ENCODE data around the gene FOXC1. TPM values are rescaled to one million over a fixed set of nuclear protein-coding genes. Genes with fewer than 3 reads are reported as not detected.

Gene FOXC1
- polyA plus RNA-seq, 1 donor from 2014 or later = 0.09 TPM

GRCh38 chr6:1639430-1639829 lies 29.7 kb downstream of the FOXC1 start:
- H3K27ac ChIP-seq (ENCODE audit: low read length) = no peak overlapping the region
- no peaks in the 10 kb centered on the region for H3K27me3 ChIP-seq (ENCODE audit: insufficient read depth, low read depth, low read length)
- no peak overlapping the region for H3K4me2 ChIP-seq (ENCODE audit: low read length)
- no peaks in the 10 kb centered on the region for H3K36me3 ChIP-seq (ENCODE audit: insufficient read depth, low read length)
- H3K9me3 ChIP-seq (ENCODE audit: low read length) = no peaks in the 10 kb centered on the region
- H3F3A ChIP-seq (ENCODE audit: insufficient read depth, low read length, poor library complexity, severe bottlenecking) = no peaks in the 10 kb centered on the region
- H4K20me1 ChIP-seq (ENCODE audit: insufficient read depth) = no peaks in the 10 kb centered on the region
- TF ChIP-seq CTCF (IDR thresholded peaks at IDR 0.05; ENCODE audit: poor library complexity, severe bottlenecking) (no peak), TAF1 (IDR thresholded peaks at IDR 0.05; ENCODE audit: low read depth) (no peak), EP300 (conservative IDR thresholded peaks at IDR 0.05; ENCODE audit: poor library complexity, severe bottlenecking) (no peak), SMC3 (conservative IDR thresholded peaks at IDR 0.05; ENCODE audit: poor library complexity) (no peak), REST (IDR thresholded peaks at IDR 0.05; ENCODE audit: borderline replicate concordance) (no peak), EZH2 (IDR thresholded peaks at IDR 0.05; ENCODE audit: borderline replicate concordance, insufficient read depth, low read length, poor library complexity, severe bottlenecking) (no peak), POLR2AphosphoS5 (IDR thresholded peaks at IDR 0.05) (no peak)
- no peak overlapping the region for H2AFZ ChIP-seq (ENCODE audit: low read depth, low read length)
- no peak overlapping the region for H3K9ac ChIP-seq (ENCODE audit: low read length)
- no peak overlapping the region for H3K4me3 ChIP-seq (ENCODE audit: low read length)
- H3K9me2 ChIP-seq (ENCODE audit: insufficient read depth, low read length) = no peaks in the 10 kb centered on the region
- no peaks in the 10 kb centered on the region for H3K79me2 ChIP-seq (replicated peaks; ENCODE audit: insufficient read depth, low read length)

- Histone ChIP-seq H3K27me3 (ENCODE audit: insufficient read depth, low read depth, low read length) (no peaks in the 10 kb centered on the region), H2AFZ (ENCODE audit: low read depth, low read length) (no peak overlapping the region), H4K20me1 (ENCODE audit: insufficient read depth) (no peaks in the 10 kb centered on the region), H3K79me2 (replicated peaks; ENCODE audit: insufficient read depth, low read length) (no peaks in the 10 kb centered on the region), H3K9ac (ENCODE audit: low read length) (no peak overlapping the region), H3K4me3 (ENCODE audit: low read length) (no peak overlapping the region), H3K4me2 (ENCODE audit: low read length) (no peak overlapping the region), H3K36me3 (ENCODE audit: insufficient read depth, low read length) (no peaks in the 10 kb centered on the region), H3K9me3 (ENCODE audit: low read length) (no peaks in the 10 kb centered on the region), H3K9me2 (ENCODE audit: insufficient read depth, low read length) (no peaks in the 10 kb centered on the region), H3K27ac (ENCODE audit: low read length) (no peak overlapping the region), H3F3A (ENCODE audit: insufficient read depth, low read length, poor library complexity, severe bottlenecking) (no peaks in the 10 kb centered on the region)
- TF ChIP-seq SMC3 (conservative IDR thresholded peaks at IDR 0.05; ENCODE audit: poor library complexity) = no peak
- TF ChIP-seq RAD21 (conservative IDR thresholded peaks at IDR 0.05) = no peak
- no peak for TF ChIP-seq EP300 (conservative IDR thresholded peaks at IDR 0.05; ENCODE audit: poor library complexity, severe bottlenecking)
- TF ChIP-seq TAF1 (IDR thresholded peaks at IDR 0.05; ENCODE audit: low read depth) = no peak
- no peak for TF ChIP-seq REST (IDR thresholded peaks at IDR 0.05; ENCODE audit: borderline replicate concordance)
These were observed 30.8 kb downstream of the FOXC1 start for GRCh38 chr6:1640476-1640875.

All from neural cell (in vitro differentiated cells).